IMR-90 (cell line): Measurements from ENCODE around the gene CES1. TPM values are rescaled to one million over a fixed set of nuclear protein-coding genes. Genes with fewer than 3 reads are reported as not detected.

Experiments
- ATAC-seq: fragments of 200-7000 bp; cut with Tn5 transposase; 2 replicates; pipeline ENCODE4 v1.9.1; 2020; ENCODE audit warnings: low read depth, mild to moderate bottlenecking, moderate library complexity
- BruUV-seq: library from RNA; stranded (reverse); fragments of 400-500 nt; replicated peaks from 2 replicates; lab custom pipeline; 2021; lab: Mats Ljungman, UMichigan
- CTCF ChIA-PET: fragments of 300-600 bp; formaldehyde crosslinking; extraction: SDS; loops from one replicate; lab custom pipeline; 2021; ENCODE audit warnings: antibody characterized with exemption; lab: Yijun Ruan, JAX
- POLR2A ChIA-PET: fragments of 300-600 bp; sonication (Branson Sonifier 250); formaldehyde crosslinking; loops from one replicate; lab custom pipeline; 2022; ENCODE audit warnings: antibody characterized with exemption; ENCODE audit not compliant: unreplicated experiment; lab: Charles Lee
- DNase-seq: peaks from one replicate; pipeline ENCODE4 v3.0.0; 2013
- H2AFZ ChIP-seq: replicated peaks from 2 replicates; pipeline ENCODE3; 2013; ENCODE audit warnings: low read length, mild to moderate bottlenecking; ENCODE audit not compliant: poor library complexity
- H2AK5ac ChIP-seq: 2 replicates; pipeline ENCODE4 v1.6.1; 2013; ENCODE audit warnings: low read depth, low read length, inconsistent platforms
- H2AK9ac ChIP-seq: replicated peaks from 2 replicates; pipeline ENCODE3; 2013; ENCODE audit warnings: mild to moderate bottlenecking, low read depth, low read length, moderate library complexity; ENCODE audit not compliant: poor library complexity
- H2BK120ac ChIP-seq: 2 replicates; pipeline ENCODE4 v1.6.1; 2013; ENCODE audit warnings: low read depth, low read length, inconsistent platforms
- H2BK15ac ChIP-seq: 3 replicates; pipeline ENCODE4 v1.6.1; 2013; ENCODE audit warnings: low read depth, low read length, inconsistent platforms
- H2BK20ac ChIP-seq: 2 replicates; pipeline ENCODE4 v1.6.1; 2013; ENCODE audit warnings: low read depth, mild to moderate bottlenecking, inconsistent platforms, low read length, moderate library complexity
- H2BK5ac ChIP-seq: 2 replicates; pipeline ENCODE4 v1.6.1; 2013; ENCODE audit warnings: mild to moderate bottlenecking, low read depth, low read length, inconsistent platforms; ENCODE audit not compliant: poor library complexity, severe bottlenecking
- H3K14ac ChIP-seq: replicated peaks from 2 replicates; pipeline ENCODE4 v1.6.1; 2013; ENCODE audit warnings: low read depth, low read length, inconsistent platforms
- H3K18ac ChIP-seq: 2 replicates; pipeline ENCODE4 v1.6.1; 2013; ENCODE audit warnings: low read depth, low read length, control low read depth
- H3K23ac ChIP-seq: 2 replicates; pipeline ENCODE4 v1.6.1; 2013; ENCODE audit warnings: low read depth, low read length, inconsistent platforms
- H3K27ac ChIP-seq: 2 replicates; pipeline ENCODE4 v1.5.1; 2013; ENCODE audit warnings: mild to moderate bottlenecking, control low read depth, low read length; ENCODE audit not compliant: insufficient read depth
- H3K27me3 ChIP-seq: 2 replicates; pipeline ENCODE4 v1.6.1; 2013; ENCODE audit warnings: low read length; ENCODE audit not compliant: control insufficient read depth, insufficient read depth
- H3K36me3 ChIP-seq: 2 replicates; pipeline ENCODE4 v1.6.1; 2013; ENCODE audit warnings: low read length, mixed read lengths; ENCODE audit not compliant: control insufficient read depth, insufficient read depth
- H3K4ac ChIP-seq: 2 replicates; pipeline ENCODE4 v1.6.1; 2013; ENCODE audit warnings: low read depth, low read length, inconsistent platforms
- H3K4me1 ChIP-seq: 2 replicates; pipeline ENCODE4 v1.6.1; 2013; ENCODE audit warnings: low read length, mixed read lengths; ENCODE audit not compliant: control insufficient read depth, insufficient read depth
- H3K4me2 ChIP-seq: 2 replicates; pipeline ENCODE4 v1.6.1; 2013; ENCODE audit warnings: low read depth, mild to moderate bottlenecking, control low read depth, low read length, moderate library complexity
- H3K4me3 ChIP-seq: 2 replicates; pipeline ENCODE4 v1.5.1; 2013; ENCODE audit warnings: low read depth, mild to moderate bottlenecking, control low read depth, low read length, moderate library complexity; ENCODE audit not compliant: insufficient read depth
- H3K56ac ChIP-seq: 2 replicates; pipeline ENCODE4 v1.6.1; 2013; ENCODE audit warnings: low read length, inconsistent platforms; ENCODE audit not compliant: insufficient read depth; ENCODE audit errors: extremely low read depth
- H3K79me1 ChIP-seq, 2 experiments: 2 replicates each; pipeline ENCODE4 v1.6.1; 2013; ENCODE audit warnings: low read length in 2 of 2, inconsistent platforms in 1 of 2, low read depth in 1 of 2
- H3K9ac ChIP-seq: 2 replicates; pipeline ENCODE4 v1.6.1; 2013; ENCODE audit warnings: low read depth, low read length, control low read depth
- H3K9me1 ChIP-seq: 2 replicates; pipeline ENCODE4 v1.6.1; 2013; ENCODE audit warnings: low read length, inconsistent platforms; ENCODE audit not compliant: insufficient read depth
- H3K9me3 ChIP-seq: 2 replicates; pipeline ENCODE4 v1.6.1; 2013; ENCODE audit warnings: low read length; ENCODE audit not compliant: control insufficient read depth, insufficient read depth
- H4K20me1 ChIP-seq: 2 replicates; pipeline ENCODE4 v1.6.1; 2013; ENCODE audit warnings: low read length, inconsistent platforms; ENCODE audit not compliant: insufficient read depth
- H4K5ac ChIP-seq: 2 replicates; pipeline ENCODE4 v1.6.1; 2013; ENCODE audit warnings: mild to moderate bottlenecking, low read depth, low read length, control low read depth
- H4K8ac ChIP-seq, 2 experiments: 2 replicates each; pipeline ENCODE4 v1.6.1; 2013; ENCODE audit warnings: low read depth in 2 of 2, low read length in 2 of 2, control low read depth in 1 of 2, inconsistent platforms in 1 of 2
- H4K91ac ChIP-seq: 2 replicates; pipeline ENCODE4 v1.6.1; 2013; ENCODE audit warnings: low read depth, low read length, inconsistent platforms; ENCODE audit not compliant: insufficient read depth
- BHLHE40 ChIP-seq: fragments of 150-350 bp; IDR thresholded peaks from 2 replicates; pipeline ENCODE4 v1.6.1; 2016; ENCODE audit warnings: mild to moderate bottlenecking, low read depth, low read length
- CEBPB ChIP-seq: IDR thresholded peaks from 2 replicates; pipeline ENCODE4 v1.6.1; 2012; ENCODE audit warnings: low read depth, low read length, improper control_type of control experiment
- CHD1 ChIP-seq: IDR thresholded peaks from 2 replicates; pipeline ENCODE4 v1.6.1; 2012; ENCODE audit warnings: low read depth, low read length, improper control_type of control experiment
- FOS ChIP-seq: fragments of 150-350 bp; IDR thresholded peaks from 2 replicates; pipeline ENCODE4 v1.6.1; 2016; ENCODE audit warnings: low read depth, low read length
- MAFK ChIP-seq: IDR thresholded peaks from 2 replicates; pipeline ENCODE4 v1.6.1; 2012; ENCODE audit warnings: low read depth, low read length, improper control_type of control experiment
- MAZ ChIP-seq: IDR thresholded peaks from 2 replicates; pipeline ENCODE4 v1.6.1; 2012; ENCODE audit warnings: low read depth, mild to moderate bottlenecking, low read length, improper control_type of control experiment, moderate library complexity, borderline replicate concordance
- MXI1 ChIP-seq: IDR thresholded peaks from 2 replicates; pipeline ENCODE4 v1.6.1; 2012; ENCODE audit warnings: low read depth, mild to moderate bottlenecking, low read length, moderate library complexity, borderline replicate concordance
- NFE2L2 ChIP-seq: fragments of 150-350 bp; IDR thresholded peaks from 2 replicates; pipeline ENCODE4 v1.6.1; 2016; ENCODE audit warnings: low read depth, mild to moderate bottlenecking, low read length
- POLR2A ChIP-seq: IDR thresholded peaks from 2 replicates; pipeline ENCODE4 v1.6.1; 2012; ENCODE audit warnings: mild to moderate bottlenecking, low read depth, low read length
- WGBS, 2 experiments: methylation state at CpG; one replicate each; pipeline versions ENCODE4 v1.1.5 to v1.1.7; 2013; ENCODE audit warnings: missing lambda C conversion rate in 2 of 2; ENCODE audit not compliant: insufficient read length in 1 of 2; ENCODE audit errors: extremely low coverage in 2 of 2; 5-methylcytosine and 5-hydroxymethylcytosine counted together
- dilution Hi-C: fragments of 300-500 bp; cut with HindIII; formaldehyde crosslinking; loops from one replicate; pipeline ENCODE4 v1.14.3; 2018; ENCODE audit warnings: low sequenced_read_pairs; ENCODE audit not compliant: unreplicated experiment
- in situ Hi-C: fragments of 300-500 bp; cut with MboI; formaldehyde crosslinking; loops from 3 replicates; pipeline ENCODE4 v1.14.3; 2019; ENCODE audit warnings: low sequenced_read_pairs, inconsistent platforms, mixed read lengths
- intact Hi-C: fragments of 100-400 bp; cut with micrococcal nuclease; formaldehyde crosslinking; loops from 2 replicates; pipeline ENCODE4 v1.10.0; 2022
- polyA plus RNA-seq, 3 experiments: library from polyadenylated mRNA; depleted of rRNA; stranded (reverse); fragments of >200 nt; gene quantifications; 2 replicates each; pipeline ENCODE4 v1.2.3, GENCODE V29; 2012; ENCODE audit warnings: low replicate concordance in 1 of 3
- total RNA-seq: library from RNA; depleted of rRNA; stranded (reverse); fragments of >200 nt; gene quantifications from 2 replicates; pipeline ENCODE4 v1.2.3, GENCODE V29; 2012
- TF ChIP-seq, protein P1 (sequence below): fragments of 150-350 bp; IDR thresholded peaks from 2 replicates; pipeline ENCODE4 v1.6.1; 2016; ENCODE audit warnings: low read depth, mild to moderate bottlenecking, low read length, moderate library complexity, borderline replicate concordance
- TF ChIP-seq, protein P2 (sequence below): conservative IDR thresholded peaks from 2 replicates; pipeline ENCODE4 v1.5.1; 2012; ENCODE audit warnings: mild to moderate bottlenecking, low read depth, low read length, improper control_type of control experiment
- TF ChIP-seq, protein P3 (sequence below): fragments of 150-350 bp; IDR thresholded peaks from 2 replicates; pipeline ENCODE4 v1.6.1; 2017; ENCODE audit warnings: mild to moderate bottlenecking, antibody characterized with exemption, low read length, low read depth

CES1 gene
- total and polyA plus RNA-seq, 2 of the 4 experiments (the other 2 are of a cell fraction), result 0.03 TPM; not detected in 1

DNA sequence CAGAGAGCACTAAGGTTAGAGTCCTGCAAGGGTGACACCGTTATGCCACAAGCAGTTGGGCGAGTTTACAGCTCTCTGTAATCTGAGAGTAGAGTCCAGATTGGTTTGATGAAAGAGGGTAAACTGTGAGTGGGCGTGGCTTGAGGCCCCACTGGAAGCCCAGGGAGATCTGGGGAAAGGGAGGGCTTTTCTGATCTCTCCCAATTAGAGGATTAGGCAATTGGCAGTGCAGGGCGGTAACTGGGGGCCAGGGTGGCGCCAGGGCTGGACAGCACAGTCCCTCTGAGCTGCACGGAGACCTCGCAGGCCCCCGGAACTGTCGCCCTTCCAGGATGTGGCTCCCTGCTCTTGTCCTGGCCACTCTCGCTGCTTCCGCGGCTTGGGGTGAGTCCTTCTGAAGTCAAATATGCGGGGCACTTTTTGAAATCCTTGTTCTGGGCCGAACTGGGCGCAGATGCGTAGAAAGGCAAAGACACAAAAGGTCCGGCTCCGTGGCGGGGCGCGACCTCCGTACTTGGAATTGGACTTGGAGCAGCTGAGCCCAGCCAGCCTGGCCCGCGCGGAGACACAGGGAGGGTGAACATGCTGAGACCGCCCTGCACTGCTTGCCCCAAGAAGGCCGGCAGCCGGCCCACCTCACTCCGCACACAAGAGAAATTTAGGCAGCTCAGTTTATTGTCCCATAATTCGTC is 72.4 kb downstream of the CES1 start:
- Histone ChIP-seq H2BK20ac (no peak overlapping the region), H2BK120ac (no peak overlapping the region), H2AFZ (peak overlapping the region; percentile 72), H2AK9ac (no peak overlapping the region), H3K4me1 (no peaks in the 10 kb centered on the region), H2BK5ac (no peak overlapping the region), H2AK5ac (no peak overlapping the region), H4K8ac (no peak overlapping the region), H3K14ac (no peak overlapping the region), H3K4me3 (no peak overlapping the region), H4K20me1 (no peaks in the 10 kb centered on the region), H3K27ac (no peak overlapping the region), H4K91ac (no peak overlapping the region), H3K23ac (no peak overlapping the region), H4K5ac (no peak overlapping the region), H3K4ac (no peak overlapping the region), H3K79me1 (no peaks in the 10 kb centered on the region), H3K36me3 (no peaks in the 10 kb centered on the region), H3K56ac (no peak overlapping the region), H3K4me2 (peak overlapping the region; percentile 47; the same call in 1 of the 2 replicates), H3K9me1 (no peaks in the 10 kb centered on the region), H3K18ac (no peak overlapping the region), H3K27me3 (peaks cover 4% of the 10 kb centered on the region; the same call in 1 of the 2 replicates), H3K9me3 (no peaks in the 10 kb centered on the region), H2BK15ac (no peak overlapping the region), H3K9ac (no peak overlapping the region)
- ChIA-PET CTCF (no interaction called here), POLR2A (no interaction called here)
- WGBS, 2 experiments, result 12% methylated on average over 25 of the region's 30 CpGs; no CpG with 5 or more reads in 1 of the 2 experiments
- in situ Hi-C loops (no loop called here), intact Hi-C loops (no loop called here), dilution Hi-C loops (no loop called here)
- ATAC-seq (0 out of 2 replicates have a peak, but pooled peaks have one; percentile 17), DNase-seq (no peak)
- no TSS peak for BruUV-seq
- TF ChIP-seq NFE2L2 (no peak), POLR2A (no peak), MAFK (no peak), CEBPB (no peak), BHLHE40 (no peak), MAZ (no peak), CHD1 (no peak), FOS (no peak), MXI1 (no peak)
- TF ChIP-seq, protein P1, sequence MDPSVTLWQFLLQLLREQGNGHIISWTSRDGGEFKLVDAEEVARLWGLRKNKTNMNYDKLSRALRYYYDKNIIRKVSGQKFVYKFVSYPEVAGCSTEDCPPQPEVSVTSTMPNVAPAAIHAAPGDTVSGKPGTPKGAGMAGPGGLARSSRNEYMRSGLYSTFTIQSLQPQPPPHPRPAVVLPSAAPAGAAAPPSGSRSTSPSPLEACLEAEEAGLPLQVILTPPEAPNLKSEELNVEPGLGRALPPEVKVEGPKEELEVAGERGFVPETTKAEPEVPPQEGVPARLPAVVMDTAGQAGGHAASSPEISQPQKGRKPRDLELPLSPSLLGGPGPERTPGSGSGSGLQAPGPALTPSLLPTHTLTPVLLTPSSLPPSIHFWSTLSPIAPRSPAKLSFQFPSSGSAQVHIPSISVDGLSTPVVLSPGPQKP, result no peak
- TF ChIP-seq, protein P2, sequence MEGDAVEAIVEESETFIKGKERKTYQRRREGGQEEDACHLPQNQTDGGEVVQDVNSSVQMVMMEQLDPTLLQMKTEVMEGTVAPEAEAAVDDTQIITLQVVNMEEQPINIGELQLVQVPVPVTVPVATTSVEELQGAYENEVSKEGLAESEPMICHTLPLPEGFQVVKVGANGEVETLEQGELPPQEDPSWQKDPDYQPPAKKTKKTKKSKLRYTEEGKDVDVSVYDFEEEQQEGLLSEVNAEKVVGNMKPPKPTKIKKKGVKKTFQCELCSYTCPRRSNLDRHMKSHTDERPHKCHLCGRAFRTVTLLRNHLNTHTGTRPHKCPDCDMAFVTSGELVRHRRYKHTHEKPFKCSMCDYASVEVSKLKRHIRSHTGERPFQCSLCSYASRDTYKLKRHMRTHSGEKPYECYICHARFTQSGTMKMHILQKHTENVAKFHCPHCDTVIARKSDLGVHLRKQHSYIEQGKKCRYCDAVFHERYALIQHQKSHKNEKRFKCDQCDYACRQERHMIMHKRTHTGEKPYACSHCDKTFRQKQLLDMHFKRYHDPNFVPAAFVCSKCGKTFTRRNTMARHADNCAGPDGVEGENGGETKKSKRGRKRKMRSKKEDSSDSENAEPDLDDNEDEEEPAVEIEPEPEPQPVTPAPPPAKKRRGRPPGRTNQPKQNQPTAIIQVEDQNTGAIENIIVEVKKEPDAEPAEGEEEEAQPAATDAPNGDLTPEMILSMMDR, result no peak
- TF ChIP-seq, protein P3, sequence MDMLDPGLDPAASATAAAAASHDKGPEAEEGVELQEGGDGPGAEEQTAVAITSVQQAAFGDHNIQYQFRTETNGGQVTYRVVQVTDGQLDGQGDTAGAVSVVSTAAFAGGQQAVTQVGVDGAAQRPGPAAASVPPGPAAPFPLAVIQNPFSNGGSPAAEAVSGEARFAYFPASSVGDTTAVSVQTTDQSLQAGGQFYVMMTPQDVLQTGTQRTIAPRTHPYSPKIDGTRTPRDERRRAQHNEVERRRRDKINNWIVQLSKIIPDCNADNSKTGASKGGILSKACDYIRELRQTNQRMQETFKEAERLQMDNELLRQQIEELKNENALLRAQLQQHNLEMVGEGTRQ, result no peak
